Erythroblast (primary cell): ENCODE results near the gene VAV2.

Experiments used
- GATA1 ChIP-seq: IDR thresholded peaks from 2 replicates; pipeline ENCODE4 v1.6.1; 2011; ENCODE audit warnings: low read depth, mild to moderate bottlenecking, control low read depth, low read length, moderate library complexity
- POLR2A ChIP-seq: IDR thresholded peaks from 2 replicates; pipeline ENCODE4 v1.6.1; 2011; ENCODE audit warnings: mild to moderate bottlenecking, low read length

DNA sequence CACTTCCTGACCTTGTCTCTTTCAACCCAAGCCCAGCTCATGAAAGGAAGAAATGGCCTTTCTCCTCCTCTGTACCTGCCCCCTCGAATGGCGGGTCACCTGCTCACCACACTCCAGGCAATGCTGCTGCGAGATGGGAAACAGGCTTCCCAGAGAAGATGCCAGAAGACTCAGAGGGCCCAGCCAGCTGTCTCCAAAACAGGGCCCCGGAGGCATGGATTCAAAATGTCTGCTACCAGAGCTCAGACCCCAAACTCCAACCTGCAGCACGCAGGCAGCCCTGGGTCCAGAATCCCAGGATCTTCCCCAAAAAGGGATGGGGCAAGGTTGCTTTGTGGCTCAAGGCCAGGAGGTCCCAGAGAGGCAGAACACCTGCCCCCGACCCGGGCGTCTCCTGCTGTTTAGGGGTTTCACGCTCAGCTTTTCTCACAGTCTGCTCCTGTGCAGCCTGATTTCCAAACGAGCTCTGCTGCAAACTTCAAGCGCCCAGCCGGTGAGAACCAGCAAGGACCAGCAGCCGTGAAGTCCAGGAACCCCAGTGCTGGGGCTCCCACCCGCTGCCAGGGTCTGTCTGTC is 42.5 kb downstream of the VAV2 start:
- TF ChIP-seq POLR2A (no peak), GATA1 (no peak)
